ENCODE results near the gene AGAP1.

AGAP1 gene

DNA sequence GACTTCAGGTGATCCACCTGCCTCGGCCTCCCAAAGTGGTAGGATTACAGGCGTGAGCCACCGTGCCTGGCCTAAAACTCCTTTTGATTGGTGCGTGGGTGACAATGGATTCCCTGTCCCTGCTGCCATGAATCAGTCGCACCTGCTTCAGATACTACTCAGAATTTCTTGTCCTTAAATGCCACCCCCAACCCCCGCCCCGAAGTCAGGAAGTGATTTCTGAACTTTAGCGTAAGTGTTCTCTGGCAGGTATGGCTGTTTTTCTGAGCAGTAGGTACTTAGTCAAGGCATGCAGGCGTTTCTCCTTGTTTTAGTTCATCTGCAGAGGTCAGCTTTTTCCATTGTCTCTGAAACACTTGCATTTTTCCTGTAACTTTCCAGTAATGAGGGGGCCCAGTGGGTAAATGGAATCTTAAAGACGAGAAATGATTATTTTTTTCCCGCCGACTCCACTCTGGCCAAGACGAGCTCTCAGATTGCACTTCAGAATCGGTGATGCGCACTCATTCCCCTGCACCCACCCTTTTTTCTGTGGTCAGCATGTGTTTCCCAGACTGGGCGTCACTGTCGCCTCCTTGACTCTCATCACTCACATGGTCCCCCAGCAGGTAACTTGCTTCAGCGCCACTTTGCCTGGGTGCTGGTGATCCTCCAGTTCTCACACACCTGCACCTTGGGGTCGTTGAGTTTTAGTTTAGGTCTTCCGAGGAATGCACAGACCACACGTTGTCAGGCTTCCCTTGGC, 494.6 kb downstream of the AGAP1 start:
- DNase-seq = no peak

DNA sequence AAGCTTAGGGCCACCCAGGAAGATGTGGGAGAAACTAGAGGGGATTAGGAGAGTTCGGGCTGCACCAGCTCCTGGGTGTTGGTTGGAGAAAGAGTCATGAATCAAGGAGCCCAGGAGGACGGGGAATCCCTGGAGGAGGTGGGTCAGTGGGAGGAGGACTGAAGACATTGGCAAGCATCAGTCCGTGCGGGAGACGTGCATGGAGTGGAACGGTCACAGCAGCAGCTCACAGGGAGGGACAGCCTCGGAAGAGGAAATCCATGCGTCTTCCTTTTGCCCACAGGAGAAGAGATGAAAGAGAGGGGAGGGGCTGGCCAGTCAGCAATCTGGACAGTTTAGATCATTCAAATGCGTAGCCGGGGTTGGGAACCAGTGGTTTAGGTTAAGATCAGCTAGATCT, 495.7 kb downstream of the AGAP1 start:
- no peak for DNase-seq

DNA sequence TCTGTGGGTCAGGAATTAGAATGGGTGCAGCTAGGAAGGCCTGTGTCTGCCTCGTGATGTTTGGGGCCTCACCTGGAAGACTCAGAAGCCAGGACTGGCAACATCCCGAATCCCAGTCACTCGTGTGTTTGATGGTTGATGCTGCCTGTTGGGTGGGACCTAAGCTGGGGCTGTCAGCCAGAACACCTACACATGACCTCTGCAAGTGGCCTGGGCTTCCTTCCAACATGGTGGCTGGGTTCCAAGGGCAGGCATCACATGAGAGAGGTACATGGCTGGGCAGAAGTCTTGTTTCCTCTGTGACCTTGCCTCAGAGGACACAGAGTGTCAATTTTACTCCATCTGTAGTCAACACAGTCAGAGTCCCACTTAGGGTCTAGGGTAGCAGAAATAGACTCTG, 496.5 kb downstream of the AGAP1 start:
- DNase-seq = no peak

DNA sequence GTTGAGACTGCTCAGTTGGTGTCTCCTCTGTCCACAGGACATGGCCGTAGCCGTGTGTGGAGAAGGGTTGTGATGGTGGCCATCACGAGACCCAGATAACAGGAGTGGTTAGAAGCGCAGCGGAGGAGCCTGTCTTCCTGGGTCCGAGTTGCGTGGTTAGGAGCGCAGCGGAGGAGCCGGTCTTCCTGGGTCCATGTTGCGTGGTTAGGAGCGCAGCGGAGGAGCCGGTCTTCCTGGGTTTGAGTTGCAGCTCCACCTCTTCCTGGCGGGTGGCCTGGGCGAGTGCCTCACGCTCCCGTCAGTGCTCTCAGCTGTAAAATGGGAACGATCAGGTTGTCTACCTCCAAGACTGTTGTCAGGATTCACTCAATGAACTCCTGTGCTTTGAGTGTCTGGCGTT, 498.2 kb downstream of the AGAP1 start:
- no peak for DNase-seq

DNA sequence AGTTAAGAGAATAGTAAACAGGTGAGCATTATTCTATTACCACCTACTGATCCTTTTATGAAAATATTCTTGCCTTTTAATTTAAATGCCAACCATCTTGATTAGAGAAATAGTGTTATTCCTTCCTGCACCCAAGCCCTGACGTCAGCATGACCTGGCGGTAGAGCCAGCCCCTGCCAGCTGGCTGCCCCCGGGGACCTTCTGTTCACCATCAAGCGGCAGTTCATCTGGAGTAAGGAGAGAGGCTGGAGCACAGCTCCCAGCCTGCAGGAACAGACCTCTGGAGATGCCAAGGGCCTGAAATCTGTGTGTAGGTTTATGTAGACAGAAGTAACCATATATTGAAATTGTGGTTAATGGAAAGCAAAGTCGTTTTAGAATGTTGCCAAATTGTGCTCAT, 502.6 kb downstream of the AGAP1 start:
- DNase-seq = no peak

DNA sequence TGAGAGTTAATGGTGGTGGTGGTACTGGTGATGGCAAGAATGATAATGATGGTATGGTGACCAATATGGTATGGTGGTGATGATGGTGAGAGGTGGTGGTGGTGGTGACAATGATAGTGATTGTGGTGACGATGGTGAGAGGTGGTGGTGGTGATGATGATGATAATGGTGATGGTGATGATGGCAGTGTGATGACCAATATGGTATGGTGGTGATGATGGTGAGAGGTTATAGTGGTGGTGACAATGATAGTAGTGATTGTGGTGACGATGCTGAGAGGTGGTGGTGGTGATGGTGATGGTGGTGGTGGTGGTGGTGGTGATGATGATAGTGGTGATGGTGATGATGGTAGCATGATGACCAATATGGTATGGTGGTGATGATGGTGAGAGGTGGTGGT, 505.2 kb downstream of the AGAP1 start:
- no peak for DNase-seq

DNA sequence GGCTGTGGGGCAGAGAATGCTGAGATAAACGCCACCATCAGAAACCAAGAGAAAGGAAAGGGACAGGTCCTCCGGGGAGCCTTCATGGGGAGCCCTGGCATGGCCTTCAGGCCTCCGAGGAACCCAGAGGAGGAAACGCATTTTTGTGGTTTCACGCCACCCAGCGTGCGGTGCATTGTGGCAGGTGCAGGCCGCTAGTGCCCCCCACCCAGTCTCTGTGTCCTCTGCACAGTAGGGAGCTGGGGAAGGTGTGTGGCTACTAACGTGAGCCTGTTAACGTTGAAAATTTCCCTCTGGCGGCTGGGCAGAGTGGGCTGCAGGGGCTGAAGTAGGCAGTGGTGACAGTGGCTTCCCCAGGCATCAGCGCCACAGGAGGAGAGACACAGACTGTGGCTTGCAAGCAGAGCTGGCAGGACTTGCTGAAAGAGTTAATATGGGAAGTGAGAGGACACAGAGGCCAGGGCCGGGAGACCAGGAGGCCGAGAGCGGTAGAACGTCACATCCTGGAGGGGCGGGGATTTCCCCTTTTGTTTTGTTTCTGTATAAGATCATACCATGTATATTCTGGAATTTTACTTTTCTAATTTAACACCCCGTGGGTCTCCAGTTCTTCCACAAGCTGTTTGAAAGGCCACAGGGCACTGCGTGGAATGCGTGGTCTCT, 507.5 kb downstream of the AGAP1 start:
- no peak for DNase-seq

DNA sequence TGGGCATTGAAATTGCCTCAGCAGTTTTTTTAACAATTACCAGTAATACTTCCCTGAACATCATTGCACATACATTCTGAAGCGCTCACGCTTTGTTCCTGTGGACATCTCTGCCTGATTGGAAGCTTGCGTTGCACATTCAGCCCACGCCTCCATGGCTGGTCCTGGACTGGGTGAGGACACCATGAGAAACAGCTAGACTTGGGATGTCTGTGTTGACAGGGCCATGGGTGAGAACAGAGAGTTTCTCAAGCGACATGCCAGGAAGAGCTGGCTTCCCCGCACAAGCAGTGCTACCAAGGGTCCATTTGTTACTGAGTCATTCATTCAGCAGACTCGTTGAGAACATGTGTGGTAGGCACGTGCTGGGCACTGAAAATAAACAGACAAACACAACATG, 508.0 kb downstream of the AGAP1 start:
- DNase-seq = no peak

DNA sequence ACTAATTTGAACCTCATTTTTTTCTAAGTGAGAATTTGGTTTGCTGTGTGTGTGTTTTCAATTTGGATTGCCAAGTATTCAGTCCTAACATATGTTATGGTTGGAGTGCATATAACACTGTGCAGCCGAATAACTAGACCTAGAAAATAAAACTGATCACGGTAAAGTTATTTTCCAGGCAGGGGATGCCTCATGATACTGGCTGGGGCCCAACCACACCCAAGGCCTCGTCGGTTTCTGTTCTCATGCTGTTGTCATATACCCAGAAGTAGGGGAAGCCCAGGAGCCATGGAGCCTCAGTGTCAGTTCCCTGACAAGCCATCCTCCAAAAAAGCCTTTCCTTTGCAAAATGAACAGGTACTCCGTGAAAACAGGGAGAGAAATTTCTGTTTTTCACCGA, 514.2 kb downstream of the AGAP1 start:
- no peak for DNase-seq

DNA sequence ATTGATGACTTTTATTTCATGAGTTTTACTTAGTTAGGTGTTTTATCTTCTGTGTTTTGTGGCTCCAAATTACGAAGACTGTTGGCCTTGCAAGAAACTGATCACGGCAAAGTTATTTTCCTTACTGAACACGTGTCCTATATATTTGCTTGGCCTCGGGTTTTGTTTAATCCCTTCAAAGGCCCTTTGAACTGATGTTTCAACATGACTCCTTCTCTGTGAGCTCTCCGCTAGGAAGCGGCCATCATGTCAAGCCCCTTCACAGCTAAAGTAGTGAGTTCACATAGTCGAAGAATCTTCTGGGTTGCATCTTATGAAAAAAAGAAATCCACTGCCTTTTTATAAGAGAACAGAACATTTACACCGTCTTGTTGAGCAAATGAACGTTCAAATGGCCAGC, 515.0 kb downstream of the AGAP1 start:
- no peak for DNase-seq

DNA sequence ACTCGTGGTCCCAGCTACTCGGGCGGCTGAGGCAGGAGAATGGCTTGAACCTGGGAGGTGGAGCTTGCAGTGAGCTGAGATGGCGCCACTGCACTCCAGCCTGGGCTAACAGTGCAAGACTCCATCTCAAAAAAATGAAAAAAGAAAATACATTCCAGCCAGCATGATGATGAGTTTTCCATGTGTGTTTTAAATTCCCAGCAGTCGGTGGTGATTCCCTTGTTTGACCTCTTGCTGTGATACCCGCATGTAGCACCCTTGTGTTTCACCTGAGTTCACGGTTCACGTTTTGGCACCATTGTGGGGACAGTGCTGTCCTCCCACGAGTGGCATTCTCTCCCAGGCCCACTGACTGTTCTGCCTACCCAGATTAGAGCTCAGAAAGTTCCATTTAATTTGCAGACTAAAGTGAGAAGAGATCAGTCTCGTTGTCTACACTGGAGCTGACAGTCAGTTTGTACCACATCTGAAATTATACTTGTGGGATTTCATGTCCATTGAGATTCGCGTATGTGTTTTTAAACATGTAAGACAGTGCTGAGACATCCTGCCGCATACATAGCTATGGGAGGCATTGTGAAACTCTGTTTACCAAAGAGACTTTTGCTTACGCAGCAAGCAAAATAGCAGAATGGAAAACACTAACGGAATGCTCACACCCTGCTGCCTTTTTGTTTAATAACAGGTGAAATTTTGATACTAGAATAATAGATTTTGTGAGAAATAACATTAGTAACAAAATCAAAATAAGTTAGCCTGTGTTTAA, 517.3 kb downstream of the AGAP1 start:
- DNase-seq = no peak

DNA sequence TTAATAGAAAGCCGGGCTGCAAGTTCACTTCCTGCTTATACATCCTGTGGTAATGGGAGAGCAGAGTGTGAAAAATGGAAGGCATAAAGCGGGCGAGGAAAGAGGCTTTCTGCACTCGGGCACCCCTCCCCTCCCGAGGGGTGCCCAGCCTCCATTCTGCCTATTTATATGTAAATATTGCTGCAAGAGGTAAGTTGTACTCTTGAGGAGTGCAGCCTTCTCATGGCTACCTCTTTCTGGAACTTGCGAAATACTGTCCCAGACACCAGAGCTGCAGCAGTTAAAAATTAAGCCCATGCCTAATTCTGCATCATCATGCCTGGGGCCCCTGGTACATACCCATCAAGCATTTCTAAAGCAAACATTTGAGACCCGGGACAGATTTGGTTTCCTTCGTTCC, 518.3 kb downstream of the AGAP1 start:
- no peak for DNase-seq

DNA sequence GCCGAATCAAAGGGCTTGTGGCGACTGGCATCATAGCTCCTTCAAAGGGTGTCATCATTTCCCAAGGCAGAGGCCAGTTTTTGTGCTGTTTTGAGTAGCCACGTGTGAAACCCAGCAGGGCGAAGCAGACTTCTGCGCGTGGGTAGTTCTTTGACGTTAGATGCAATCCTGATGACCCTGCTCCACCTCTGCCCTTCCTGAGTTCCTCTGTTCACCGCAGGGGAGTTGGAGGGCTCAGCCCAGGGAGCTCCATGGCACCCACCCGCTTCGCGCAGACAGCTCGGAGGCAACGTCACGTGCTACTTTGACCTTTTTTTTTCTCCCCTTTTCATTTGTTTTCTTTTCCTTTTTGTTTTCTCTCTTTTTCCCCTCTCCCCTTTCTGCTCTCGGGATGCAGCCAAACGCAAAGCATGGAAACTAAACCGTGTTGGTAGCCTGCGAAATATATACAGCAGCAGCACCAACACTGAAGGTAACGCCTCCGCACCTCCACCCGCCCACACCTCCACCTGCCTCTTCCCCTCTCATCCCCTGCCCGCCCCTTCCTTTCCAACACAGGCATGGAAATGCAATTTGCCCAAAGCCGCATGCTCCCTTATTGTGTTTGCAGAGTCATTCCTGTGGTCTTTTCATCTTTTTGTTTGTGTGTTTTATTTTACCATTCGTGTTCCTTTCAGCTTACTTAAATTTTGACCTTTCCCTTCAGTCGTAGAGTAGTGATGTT, 520.7 kb downstream of the AGAP1 start:
- DNase-seq = no peak

DNA sequence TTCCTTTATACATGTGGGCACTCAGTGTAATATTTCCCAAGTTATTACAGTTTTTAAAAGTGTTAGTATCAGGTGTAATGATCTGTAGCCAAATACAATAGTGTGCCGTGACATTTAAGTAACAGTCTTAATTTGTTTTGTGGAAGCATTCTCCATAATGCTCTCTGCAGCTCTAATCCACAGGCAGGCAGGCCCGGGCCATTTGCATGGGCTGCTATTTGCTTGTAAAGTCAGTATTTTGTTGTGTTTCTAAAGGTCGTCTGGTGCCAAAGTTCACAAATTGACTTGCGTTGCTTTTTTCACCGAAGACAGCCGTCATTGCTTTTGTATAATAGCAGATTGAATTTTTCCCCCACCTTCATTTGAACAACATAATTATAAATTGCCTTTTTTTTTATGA, 521.3 kb downstream of the AGAP1 start:
- DNase-seq = no peak

DNA sequence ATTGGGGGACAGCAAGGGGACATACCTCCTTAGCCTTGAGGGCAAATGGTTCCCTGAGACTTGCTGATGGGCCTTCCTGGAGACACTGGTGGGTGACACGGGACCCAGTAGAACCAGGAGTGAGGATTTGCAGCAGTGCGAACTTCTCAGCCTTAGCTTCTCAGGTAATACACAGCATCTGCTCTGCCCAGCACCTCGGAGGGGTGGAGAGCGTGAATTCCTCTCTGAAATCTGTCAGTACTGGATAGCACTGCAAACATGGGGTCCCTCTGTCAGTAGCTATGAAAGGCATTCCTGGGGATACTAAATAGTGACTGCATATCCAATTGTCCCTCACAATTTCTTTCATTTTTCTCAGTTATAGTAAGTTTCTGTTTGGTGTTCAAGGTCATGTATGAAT, 522.7 kb downstream of the AGAP1 start:
- no peak for DNase-seq

DNA sequence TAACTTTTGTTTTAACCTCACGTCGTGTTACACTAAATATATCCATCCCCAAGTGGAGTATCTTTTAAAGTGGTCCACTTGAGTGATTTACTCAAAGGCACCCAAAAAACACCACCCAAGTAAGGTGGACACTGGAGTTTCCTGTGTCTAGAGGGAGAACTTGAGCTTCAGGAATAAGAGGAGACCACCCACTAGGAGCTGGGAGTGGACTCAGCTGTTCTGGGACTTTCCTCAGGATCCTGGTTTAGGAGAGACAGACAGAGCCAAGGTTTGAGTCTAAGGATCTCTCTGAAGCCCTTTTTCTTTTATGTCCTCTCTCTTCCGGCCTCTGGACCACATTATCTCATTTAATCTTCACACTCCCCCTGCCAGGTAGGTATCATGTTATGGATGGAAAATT, 523.6 kb downstream of the AGAP1 start:
- no peak for DNase-seq

DNA sequence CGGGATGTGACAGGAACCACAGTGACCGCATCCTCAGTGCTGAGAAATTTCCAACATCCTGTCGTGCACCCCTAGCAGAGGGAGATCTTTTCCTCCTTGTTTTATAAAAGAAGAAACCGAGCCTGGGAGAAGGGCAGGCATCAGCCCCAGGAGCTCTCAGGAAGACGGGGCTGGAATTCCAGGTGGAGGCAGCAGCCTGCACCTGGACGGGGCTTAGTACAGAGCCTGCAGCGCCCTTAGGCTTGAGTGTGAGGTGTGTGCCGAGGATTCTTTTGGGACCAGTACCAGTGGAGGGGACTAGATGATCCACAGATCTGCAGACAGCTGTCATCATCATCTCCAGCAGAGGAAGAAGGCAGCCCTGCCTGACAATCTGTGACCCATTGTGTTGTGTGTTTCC, 525.6 kb downstream of the AGAP1 start:
- DNase-seq = no peak

DNA sequence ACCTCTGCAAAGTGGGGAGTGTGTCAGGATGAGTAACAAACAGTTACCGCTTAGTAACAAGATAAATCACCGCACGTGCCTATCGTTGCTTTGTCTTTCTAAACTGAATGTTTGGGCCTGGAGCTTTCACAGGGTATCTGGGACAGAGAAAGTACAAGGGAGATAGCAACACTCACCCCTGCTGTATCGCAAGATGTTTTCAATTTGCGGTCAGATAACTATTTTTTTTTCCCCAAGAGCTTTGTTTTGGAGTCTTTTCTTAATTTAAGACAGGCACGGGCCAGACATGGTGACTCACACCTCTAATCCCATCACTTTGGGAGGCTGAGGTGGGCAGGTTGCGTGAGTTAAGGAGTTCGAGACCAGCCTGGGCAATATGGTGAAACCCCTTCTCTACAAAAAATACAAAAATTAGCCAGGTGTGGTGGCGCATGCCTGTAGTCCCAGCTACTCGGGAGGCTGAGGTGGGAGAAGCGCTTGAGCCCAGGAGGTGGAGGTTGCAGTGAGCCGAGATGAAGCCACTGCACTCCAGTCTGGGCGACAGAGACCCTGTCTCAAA, 527.7 kb downstream of the AGAP1 start:
- no peak for DNase-seq

DNA sequence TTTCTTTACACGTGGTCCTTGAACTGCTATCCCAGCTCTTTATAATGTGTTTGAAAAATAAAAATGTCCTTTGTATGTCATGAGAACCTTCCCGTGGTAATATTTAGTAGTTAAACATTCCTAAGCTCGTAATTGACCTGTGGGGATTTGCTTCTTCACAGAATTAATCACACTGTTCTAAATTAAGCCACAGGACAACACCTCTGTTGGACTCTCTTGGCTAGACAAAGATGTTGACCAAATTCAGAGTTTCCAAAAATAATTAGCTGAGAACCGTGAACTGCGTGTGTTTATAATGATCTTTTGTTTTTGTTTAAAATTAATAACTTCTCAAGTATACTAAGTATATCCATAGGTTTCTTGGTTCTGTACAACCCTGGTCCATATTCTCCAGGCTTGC, 528.3 kb downstream of the AGAP1 start:
- DNase-seq = no peak

DNA sequence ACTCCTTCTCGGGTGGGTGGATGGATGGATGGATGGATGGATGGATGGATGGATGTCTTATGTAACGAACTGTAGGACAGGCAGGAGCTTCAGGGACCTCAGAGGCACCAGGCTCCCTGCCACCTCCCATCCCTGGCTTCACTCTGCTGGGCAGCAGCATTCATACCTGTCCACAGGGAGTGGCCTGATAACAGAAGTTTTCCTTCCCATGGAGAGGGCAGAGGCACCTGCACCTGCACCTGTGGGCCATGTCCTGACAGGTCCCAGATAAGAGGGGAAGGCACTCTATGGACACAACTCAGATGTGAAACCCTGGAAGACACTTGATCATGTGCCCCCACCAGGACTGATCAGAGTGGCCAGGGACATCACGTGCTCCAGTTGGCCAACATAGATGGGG, 532.0 kb downstream of the AGAP1 start:
- DNase-seq = no peak

DNA sequence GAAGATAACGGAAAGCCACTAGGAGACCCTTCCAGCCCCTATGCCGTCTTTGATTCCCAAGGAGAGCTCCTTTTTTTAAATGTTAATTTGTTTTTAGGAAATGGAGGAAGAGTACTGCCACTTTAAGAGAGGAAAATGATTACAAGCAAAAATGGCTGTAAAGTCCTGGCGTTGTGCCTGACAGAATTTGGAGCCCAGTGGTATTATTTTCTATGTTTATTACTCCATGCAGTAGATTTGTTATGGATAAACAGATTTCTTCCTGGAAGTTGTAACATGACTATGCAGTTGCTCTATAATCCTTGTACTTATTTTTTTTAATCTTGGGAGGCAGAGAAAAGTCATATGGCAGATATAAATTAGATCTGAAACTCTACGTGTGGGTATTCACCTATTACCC, 533.0 kb downstream of the AGAP1 start:
- DNase-seq = no peak

DNA sequence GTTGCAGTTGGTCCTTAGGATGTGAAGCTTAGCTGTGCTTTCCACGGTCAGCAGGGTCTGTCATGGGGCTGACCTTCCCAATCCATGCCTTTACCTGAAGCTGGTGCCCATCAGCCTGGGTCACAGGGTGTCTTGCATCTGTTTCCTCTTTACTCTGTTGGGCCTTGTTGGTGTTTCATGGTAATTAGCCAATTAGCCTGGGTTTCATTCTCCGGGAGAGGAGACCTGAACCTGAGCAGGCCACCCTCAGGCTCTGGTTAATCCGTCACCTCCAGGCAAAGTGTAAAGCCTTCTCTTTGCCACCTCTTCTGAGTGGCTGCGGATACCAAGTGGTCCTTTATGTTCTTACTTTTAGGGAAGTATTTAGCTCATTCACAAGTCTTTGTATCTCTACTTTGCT, 534.2 kb downstream of the AGAP1 start:
- DNase-seq = no peak

DNA sequence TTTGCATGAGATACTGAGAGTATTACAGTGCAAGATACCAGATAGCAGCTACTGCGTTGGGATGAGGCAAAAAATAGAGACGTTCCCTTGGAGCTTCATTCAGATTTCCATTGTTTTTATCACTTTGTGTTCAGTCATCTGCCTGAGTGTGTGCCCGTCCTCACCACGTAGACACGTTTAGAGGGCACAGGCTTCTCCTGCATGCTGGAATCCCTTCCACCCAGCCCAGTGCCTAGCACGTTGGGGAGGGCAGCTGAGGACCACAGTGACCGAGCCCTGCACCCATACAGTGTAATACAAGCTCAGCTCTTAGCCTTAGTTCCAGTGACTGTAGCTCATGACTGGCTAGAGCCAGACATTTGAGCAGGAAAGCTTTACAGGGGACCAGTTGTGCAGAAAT, 539.6 kb downstream of the AGAP1 start:
- no peak for DNase-seq
